ENCODE data around the gene ZNF799.
"Not testable (repeated sequence)": the region's sequence is repeated elsewhere in the genome, so short reads cannot be mapped to it uniquely, and the experiment has no call there.

ZNF799 gene

DNA sequence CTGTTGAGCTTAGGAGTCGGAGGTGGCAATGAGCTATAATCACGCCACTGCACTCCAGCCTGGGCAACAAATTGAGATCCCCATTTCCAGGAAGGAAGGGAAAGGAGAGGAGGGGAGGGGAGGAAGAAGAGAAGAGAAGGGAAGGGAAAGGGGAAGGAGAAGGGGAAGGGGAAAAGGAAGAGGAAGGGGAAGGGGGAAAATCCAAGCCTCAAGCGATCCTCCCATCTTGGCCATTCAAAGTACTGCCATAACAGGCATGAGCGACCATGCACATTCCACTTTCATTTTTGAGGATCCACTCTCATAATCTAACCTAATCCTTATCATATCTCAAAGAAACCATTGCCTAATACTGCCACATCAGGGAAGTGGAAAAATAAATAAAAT is 24.8 kb upstream of the ZNF799 start:
- TF ChIP-seq, protein P1, sequence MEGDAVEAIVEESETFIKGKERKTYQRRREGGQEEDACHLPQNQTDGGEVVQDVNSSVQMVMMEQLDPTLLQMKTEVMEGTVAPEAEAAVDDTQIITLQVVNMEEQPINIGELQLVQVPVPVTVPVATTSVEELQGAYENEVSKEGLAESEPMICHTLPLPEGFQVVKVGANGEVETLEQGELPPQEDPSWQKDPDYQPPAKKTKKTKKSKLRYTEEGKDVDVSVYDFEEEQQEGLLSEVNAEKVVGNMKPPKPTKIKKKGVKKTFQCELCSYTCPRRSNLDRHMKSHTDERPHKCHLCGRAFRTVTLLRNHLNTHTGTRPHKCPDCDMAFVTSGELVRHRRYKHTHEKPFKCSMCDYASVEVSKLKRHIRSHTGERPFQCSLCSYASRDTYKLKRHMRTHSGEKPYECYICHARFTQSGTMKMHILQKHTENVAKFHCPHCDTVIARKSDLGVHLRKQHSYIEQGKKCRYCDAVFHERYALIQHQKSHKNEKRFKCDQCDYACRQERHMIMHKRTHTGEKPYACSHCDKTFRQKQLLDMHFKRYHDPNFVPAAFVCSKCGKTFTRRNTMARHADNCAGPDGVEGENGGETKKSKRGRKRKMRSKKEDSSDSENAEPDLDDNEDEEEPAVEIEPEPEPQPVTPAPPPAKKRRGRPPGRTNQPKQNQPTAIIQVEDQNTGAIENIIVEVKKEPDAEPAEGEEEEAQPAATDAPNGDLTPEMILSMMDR (conservative IDR thresholded peaks at IDR 0.05; ENCODE audit: low read depth) = no peak
- ChIA-PET CTCF (no interaction called here), POLR2A (ENCODE audit: low non-redundant PET) (no interaction called here)
- DNase-seq (ENCODE audit: low spot score) = no peak
- H3K27ac ChIP-seq = no peak overlapping the region

DNA sequence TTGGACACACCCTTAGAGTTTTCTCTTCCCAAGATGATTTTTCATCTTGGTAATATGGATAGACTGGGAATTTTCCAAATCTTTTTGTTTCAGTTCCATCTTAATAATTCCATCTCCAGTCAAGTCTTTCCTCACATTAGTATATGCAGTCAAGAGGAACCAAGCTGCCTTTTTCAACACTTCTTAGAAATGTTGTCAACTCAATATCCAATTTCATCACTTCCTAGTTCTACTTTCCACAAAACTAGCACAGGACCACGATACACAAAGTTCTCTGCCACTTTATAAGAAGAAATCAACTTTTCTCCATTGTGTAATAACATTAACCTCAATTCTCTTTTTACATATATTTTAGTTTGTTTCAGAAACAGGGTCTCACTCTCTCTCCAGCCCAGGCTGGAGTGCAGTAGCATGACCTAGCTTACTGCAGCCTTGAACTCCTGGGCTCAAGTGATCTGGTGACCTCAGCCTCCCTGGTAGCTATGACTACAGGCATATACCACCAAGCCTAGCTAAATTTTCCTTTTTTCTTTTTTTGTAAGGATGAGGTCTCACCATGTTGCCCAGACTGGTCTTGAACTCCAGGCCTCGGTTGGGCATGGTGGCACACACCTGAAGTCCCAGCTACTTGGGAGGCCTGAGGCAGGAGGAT is 24.3 kb upstream of the ZNF799 start:
- H3K27ac ChIP-seq = no peak overlapping the region
- TF ChIP-seq, protein P1 (conservative IDR thresholded peaks at IDR 0.05; ENCODE audit: low read depth) = no peak
- DNase-seq (ENCODE audit: low spot score) = no peak
- POLR2A ChIA-PET (ENCODE audit: low non-redundant PET) = no interaction called here
- CTCF ChIA-PET = no interaction called here

DNA sequence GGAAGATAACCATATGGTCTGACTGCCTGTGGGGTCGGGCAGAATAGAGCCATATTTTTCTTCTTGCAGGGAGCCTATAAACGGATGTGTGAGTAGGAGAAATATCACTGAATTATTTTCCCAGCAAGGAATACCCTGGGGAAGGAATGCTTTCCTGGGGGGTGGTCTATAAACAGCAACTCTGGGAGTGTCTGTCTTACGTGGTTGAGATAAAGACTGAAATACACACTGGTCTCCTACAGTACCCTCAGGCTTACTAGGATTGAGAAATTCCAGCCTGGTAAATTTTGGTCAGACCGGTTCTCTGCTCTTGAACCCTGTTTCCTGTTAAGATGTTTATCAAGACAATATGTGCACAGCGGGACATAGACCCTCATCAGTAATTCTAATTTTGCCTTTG is 16.2 kb upstream of the ZNF799 start:
- CTCF ChIA-PET; DNase-seq (ENCODE audit: low spot score); POLR2A ChIA-PET (ENCODE audit: low non-redundant PET); H3K27ac ChIP-seq: not testable (repeated sequence)

DNA sequence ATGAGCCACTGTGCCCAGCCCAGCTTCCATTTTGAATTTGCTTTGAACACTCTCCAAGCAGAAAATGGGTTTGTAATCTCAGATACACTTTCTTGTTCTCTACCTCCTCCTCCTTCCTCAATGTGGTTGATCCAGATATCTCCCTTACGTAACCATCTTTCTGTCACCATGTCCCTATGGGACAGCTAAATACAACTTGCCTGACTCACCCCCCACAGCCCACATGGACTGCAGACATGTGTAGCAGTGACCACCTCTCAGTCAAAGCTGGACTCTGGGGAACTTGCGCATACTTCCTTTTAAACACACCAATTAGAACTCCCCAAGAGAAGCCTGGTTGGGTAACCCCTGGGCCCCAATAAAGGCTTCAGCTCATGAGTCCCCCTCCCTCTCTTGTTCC is 10.8 kb upstream of the ZNF799 start:
- DNase-seq (ENCODE audit: low spot score) = no peak
- no peak overlapping the region for H3K27ac ChIP-seq
- CTCF ChIA-PET = interaction anchor here (0.6 kb wide), 1 partner anchor 10 kb away, joined by 3 read pairs; no protein-coding TSS in a partner anchor
- TF ChIP-seq, protein P1 (conservative IDR thresholded peaks at IDR 0.05; ENCODE audit: low read depth) = no peak
- POLR2A ChIA-PET (ENCODE audit: low non-redundant PET) = no interaction called here

DNA sequence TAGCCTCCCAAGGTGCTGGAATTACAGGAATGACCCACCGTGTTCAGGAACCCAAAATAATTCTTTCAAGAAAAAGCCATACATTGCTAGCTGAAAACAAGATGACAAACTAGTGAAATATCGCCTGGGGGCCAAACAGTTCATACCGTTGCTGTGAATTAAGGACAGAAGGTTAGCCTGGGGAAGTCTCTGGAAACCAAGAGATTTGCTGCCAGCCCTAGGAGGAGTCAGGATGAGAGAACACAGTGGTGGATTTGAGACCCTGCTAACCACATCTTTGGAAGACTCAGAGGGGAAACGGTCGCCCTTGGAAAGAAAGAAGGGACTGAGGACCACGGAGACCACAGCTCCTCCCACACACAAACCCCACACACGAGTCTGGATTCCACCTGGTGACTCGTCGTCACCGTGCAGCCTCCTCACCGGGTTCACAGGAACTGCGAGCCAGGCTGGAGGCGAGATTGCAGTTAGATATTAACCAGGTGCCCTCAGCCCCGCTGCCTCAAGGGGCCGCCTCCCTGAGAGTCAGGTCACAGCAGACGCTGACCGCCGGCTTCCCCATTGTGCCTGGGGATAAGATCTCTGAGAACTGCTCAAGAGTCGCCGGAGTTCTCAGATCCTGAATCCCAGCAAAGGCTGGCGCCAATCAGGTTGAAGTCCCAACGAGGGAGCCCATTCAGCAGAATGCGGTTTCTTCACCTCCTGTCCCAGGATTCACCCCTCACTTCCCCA is 1.0 kb downstream of the ZNF799 start:
- DNase-seq (ENCODE audit: low spot score); POLR2A ChIA-PET (ENCODE audit: low non-redundant PET); CTCF ChIA-PET: not testable (repeated sequence)
- H3K27ac ChIP-seq = peak overlapping the region; percentile 94

DNA sequence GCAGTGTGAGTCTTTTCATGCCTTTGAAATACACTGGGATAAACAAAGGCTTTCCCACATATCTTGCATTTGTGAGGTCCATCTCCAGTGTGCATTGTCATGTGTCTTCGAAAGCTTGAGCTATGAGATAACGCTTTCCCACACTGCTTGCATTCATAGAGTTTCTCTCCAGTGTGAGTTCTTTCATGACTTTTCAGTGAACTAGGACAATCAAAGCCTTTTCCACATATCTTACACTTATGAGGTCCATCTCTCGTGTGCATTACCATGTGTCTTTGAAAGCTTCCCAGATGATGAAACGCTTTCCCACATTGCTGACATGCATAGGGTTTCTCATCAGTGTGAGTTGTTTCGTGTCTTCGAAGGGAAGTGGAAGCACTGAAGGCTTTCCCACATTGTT is 9.9 kb downstream of the ZNF799 start:
- POLR2A ChIA-PET (ENCODE audit: low non-redundant PET); DNase-seq (ENCODE audit: low spot score); CTCF ChIA-PET; H3K27ac ChIP-seq: not testable (repeated sequence)

DNA sequence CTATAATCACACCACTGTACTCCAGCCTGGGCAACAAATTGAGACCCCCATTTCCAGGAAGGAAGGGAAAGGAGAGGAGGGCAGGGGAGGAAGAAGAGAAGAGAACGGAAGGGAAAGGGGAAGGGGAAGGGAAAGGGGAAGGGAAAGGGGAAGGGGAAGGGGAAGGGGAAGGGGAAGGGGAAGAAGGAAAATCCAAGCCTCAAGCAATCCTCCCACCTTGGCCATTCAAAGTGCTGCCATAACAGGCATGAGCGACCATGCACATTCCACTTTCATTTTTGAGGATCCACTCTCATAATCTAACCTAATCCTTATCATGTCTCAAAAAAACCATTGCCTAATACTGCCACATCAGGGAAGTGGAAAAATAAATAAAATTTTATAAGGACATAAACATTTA is 14.7 kb downstream of the ZNF799 start:
- H3K27ac ChIP-seq; POLR2A ChIA-PET (ENCODE audit: low non-redundant PET); DNase-seq (ENCODE audit: low spot score): not testable (repeated sequence)
- CTCF ChIA-PET = interaction anchor here (0.7 kb wide), 1 partner anchor 108 kb away, joined by 6 read pairs; no protein-coding TSS in a partner anchor

DNA sequence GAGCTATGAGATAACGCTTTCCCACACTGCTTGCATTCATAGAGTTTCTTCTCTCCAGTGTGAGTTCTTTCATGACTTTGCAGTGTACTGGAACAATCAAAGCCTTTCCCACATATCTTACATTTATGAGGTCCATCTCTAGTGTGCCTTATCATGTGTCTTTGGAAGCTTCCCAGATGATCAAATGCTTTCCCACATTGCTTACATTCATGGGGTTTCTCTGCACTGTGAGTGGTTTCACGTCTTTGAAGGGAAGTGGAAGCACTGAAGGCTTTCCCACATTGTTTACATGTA is 20.7 kb downstream of the ZNF799 start:
- H3K27ac ChIP-seq = no peak overlapping the region
- CTCF ChIA-PET = no interaction called here
- TF ChIP-seq, protein P1 (conservative IDR thresholded peaks at IDR 0.05; ENCODE audit: low read depth) = no peak
- DNase-seq (ENCODE audit: low spot score) = no peak
- POLR2A ChIA-PET (ENCODE audit: low non-redundant PET) = no interaction called here

Data from RWPE1 (cell line).